HepG2 (cell line): Measurements from ENCODE around the gene LUC7L2. TPM values are rescaled to one million over a fixed set of nuclear protein-coding genes. Genes with fewer than 3 reads are reported as not detected.

Experiments used
- AGO1 ChIP-seq: fragments of 200-400 bp; formaldehyde crosslinking; IDR thresholded peaks from 2 replicates; pipeline ENCODE4 v1.6.1; 2017; ENCODE audit warnings: mild to moderate bottlenecking, low read depth, low read length, moderate library complexity; ENCODE audit not compliant: poor library complexity, severe bottlenecking
- ATF4 ChIP-seq, 2 experiments: fragments of 450-650 bp in 1 of 2; sonication (generic) in 1 of 2; formaldehyde crosslinking; IDR thresholded peaks; 2 replicates each; pipeline versions ENCODE4 v1.5.0 to v1.8.0; 2020 to 2022; ENCODE audit warnings: mild to moderate bottlenecking in 1 of 2, missing genetic modification reagents in 1 of 2
- CBX1 ChIP-seq: IDR thresholded peaks from one replicate; pipeline ENCODE4 v1.6.1; 2016; ENCODE audit warnings: antibody characterized with exemption, low read depth
- DPF2 ChIP-seq: sonication (generic); formaldehyde crosslinking; IDR thresholded peaks from 2 replicates; pipeline ENCODE4 v1.4.0; 2020; ENCODE audit warnings: mild to moderate bottlenecking, low read depth, missing genetic modification reagents, borderline replicate concordance
- HNRNPLL ChIP-seq: fragments of 200-400 bp; formaldehyde crosslinking; IDR thresholded peaks from 2 replicates; pipeline ENCODE4 v1.6.1; 2017; ENCODE audit warnings: mild to moderate bottlenecking, low read depth, low read length; ENCODE audit not compliant: poor library complexity, severe bottlenecking
- MAF1 ChIP-seq: sonication (generic); formaldehyde crosslinking; IDR thresholded peaks from 2 replicates; pipeline ENCODE4 v1.5.0; 2020; ENCODE audit warnings: missing genetic modification reagents, borderline replicate concordance
- MXD1 ChIP-seq: sonication (generic); formaldehyde crosslinking; IDR thresholded peaks from 2 replicates; pipeline ENCODE4 v1.4.0; 2020; ENCODE audit warnings: mild to moderate bottlenecking, missing genetic modification reagents
- RFXAP ChIP-seq: sonication (generic); formaldehyde crosslinking; IDR thresholded peaks from 2 replicates; pipeline ENCODE4 v1.4.0; 2020; ENCODE audit warnings: missing genetic modification reagents, borderline replicate concordance
- XRCC5 ChIP-seq: fragments of 200-400 bp; formaldehyde crosslinking; optimal IDR thresholded peaks from 2 replicates; pipeline ENCODE3; 2017; ENCODE audit warnings: mild to moderate bottlenecking, low read length
- ZBED4 ChIP-seq: sonication (generic); formaldehyde crosslinking; IDR thresholded peaks from 2 replicates; pipeline ENCODE4 v1.4.0; 2020; ENCODE audit warnings: missing genetic modification reagents, borderline replicate concordance
- ZBTB8A ChIP-seq: sonication (generic); formaldehyde crosslinking; IDR thresholded peaks from 2 replicates; pipeline ENCODE4 v1.4.0; 2020; ENCODE audit warnings: mild to moderate bottlenecking, low read depth, missing genetic modification reagents, borderline replicate concordance
- ZFP36L1 ChIP-seq: sonication (generic); formaldehyde crosslinking; IDR thresholded peaks from 2 replicates; pipeline ENCODE4 v1.8.0; 2022; ENCODE audit warnings: mild to moderate bottlenecking, missing genetic modification reagents, moderate library complexity
- ZGPAT ChIP-seq: IDR thresholded peaks from 2 replicates; pipeline ENCODE4 v1.6.1; 2016; ENCODE audit warnings: mild to moderate bottlenecking
- ZNF251 ChIP-seq: sonication (generic); formaldehyde crosslinking; IDR thresholded peaks from 2 replicates; pipeline ENCODE4 v1.9.0; 2021; ENCODE audit warnings: mild to moderate bottlenecking, missing genetic modification reagents
- ZNF547 ChIP-seq: sonication (generic); formaldehyde crosslinking; IDR thresholded peaks from 2 replicates; pipeline ENCODE4 v1.5.1; 2020; ENCODE audit warnings: mild to moderate bottlenecking, missing genetic modification reagents
- ZNF709 ChIP-seq: sonication (generic); formaldehyde crosslinking; IDR thresholded peaks from 2 replicates; pipeline ENCODE4 v1.5.0; 2020; ENCODE audit warnings: mild to moderate bottlenecking, missing genetic modification reagents
- ZNF710 ChIP-seq: sonication (generic); formaldehyde crosslinking; IDR thresholded peaks from 2 replicates; pipeline ENCODE4 v1.5.0; 2020; ENCODE audit warnings: mild to moderate bottlenecking, missing genetic modification reagents, borderline replicate concordance
- polyA plus RNA-seq, 8 experiments: library from polyadenylated mRNA; depleted of rRNA in 3 of 8; stranded (reverse) in 7 of 8; unstranded in 1 of 8; fragments of >200 nt; fragmentation: Illumina TruSeq in 4 of 8; extraction: Trizol in 4 of 8; gene quantifications; 2 replicates each; pipeline versions ENCODE4 v1.2.1 to v1.2.3, GENCODE V29; 2011 to 2016; ENCODE audit warnings: low read depth in 4 of 8, missing spikeins in 1 of 8, mixed read lengths in 1 of 8; ENCODE audit not compliant: insufficient read depth in 1 of 8
- total RNA-seq, 5 experiments: library from RNA; depleted of rRNA; stranded (reverse); fragments of >200 nt; fragmentation: Illumina TruSeq; extraction: Trizol; gene quantifications; 2 replicates each; pipeline ENCODE4 v1.2.3, GENCODE V29; 2016; ENCODE audit warnings: low read depth in 1 of 5
- TF ChIP-seq, protein P1 (sequence below): sonication (generic); formaldehyde crosslinking; IDR thresholded peaks from 2 replicates; pipeline ENCODE4 v1.4.0; 2020; ENCODE audit warnings: mild to moderate bottlenecking, missing genetic modification reagents

Gene LUC7L2
- total and polyA plus RNA-seq, 2 of the 13 experiments (the other 11 are each of a cell fraction or from before 2014, with no cell fraction given), result 17.9 to 50.7 TPM

DNA sequence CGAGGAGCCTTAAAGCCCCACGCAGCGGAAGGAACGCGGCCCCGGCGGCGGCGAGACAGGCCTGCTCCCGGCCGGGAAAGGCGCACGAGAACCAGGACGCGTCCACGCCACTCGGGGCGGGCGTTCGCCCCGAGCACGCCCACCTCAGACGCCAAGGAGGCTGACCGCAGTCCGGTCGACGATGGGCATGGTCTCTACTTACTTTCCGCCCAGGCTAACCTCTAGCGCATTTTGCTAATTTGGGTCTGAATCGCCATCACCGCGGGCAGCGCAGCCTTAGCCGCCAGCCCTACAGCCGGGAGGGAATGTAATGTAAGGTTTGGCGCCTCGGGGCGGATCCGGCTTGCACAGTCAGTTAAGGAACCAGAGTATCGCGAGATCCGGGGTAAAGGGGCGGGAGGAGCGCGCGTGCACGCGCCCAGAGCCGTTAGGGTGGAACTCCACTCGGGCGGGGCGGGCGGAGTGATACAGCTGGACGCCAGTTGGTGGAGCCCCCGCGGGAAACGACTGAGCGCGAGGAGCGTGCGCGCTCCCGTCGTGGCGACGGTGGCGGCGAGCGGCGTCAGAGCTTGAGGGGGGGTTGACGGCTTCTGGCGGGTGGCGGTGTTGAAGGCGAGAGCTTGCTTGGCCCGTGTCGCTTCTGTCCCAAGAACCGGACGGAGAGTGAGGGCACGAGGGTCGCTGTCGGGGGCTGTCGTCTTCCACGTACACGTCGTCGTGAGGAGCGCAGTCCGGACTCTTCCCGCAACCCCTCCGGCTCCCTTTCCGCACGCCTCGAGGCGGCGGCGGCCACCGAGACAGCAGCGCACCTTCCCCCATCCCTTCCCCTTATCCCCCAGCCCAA is at the start of gene LUC7L2 (continued):
- TF ChIP-seq RFXAP (CRISPR knock-in tag), result peak; percentile 41; the same call in 1 of the 2 replicates
- peak; percentile 81 for TF ChIP-seq ZNF547
- TF ChIP-seq ZBED4, result no peak
- TF ChIP-seq ZNF709 (CRISPR knock-in tag), result peak; percentile 81
- TF ChIP-seq ATF4 (CRISPR knock-in tag; IDR thresholded peaks at IDR 0.05), result peak in 1 of 2 experiments; percentile 85; a peak in 2 of 4 replicates
- peak; percentile 56; the same call in 1 of the 2 replicates for TF ChIP-seq ZBTB8A (CRISPR knock-in tag)
- TF ChIP-seq HNRNPLL, result peak; percentile 93
- TF ChIP-seq ZFP36L1 (CRISPR knock-in tag), result peak; percentile 92
- TF ChIP-seq ZGPAT, result peak; percentile 55
- TF ChIP-seq, protein P1, sequence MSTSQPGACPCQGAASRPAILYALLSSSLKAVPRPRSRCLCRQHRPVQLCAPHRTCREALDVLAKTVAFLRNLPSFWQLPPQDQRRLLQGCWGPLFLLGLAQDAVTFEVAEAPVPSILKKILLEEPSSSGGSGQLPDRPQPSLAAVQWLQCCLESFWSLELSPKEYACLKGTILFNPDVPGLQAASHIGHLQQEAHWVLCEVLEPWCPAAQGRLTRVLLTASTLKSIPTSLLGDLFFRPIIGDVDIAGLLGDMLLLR, result 0 out of 2 replicates have a peak, but pooled peaks have one; percentile 87
- peak; percentile 67 for TF ChIP-seq MXD1 (CRISPR knock-in tag)
- TF ChIP-seq CBX1, result no peak
- TF ChIP-seq DPF2, result no peak
- peak; percentile 48 for TF ChIP-seq AGO1
- TF ChIP-seq ZNF710 (CRISPR knock-in tag), result peak; percentile 41; the same call in 1 of the 2 replicates
- TF ChIP-seq XRCC5, result peak; percentile 79
- TF ChIP-seq MAF1 (CRISPR knock-in tag), result no peak; the same call in 1 of the 2 replicates
- TF ChIP-seq ZNF251 (CRISPR knock-in tag), result 0 out of 2 replicates have a peak, but pooled peaks have one; percentile 72
